NCI-H82 (cell line): ENCODE measurements around the gene IGSF23.

Source experiments
- DNase-seq: peaks from one replicate; lab custom pipeline; 2025; lab: John Stamatoyannopoulos, UW

The IGSF23 gene, protein sequence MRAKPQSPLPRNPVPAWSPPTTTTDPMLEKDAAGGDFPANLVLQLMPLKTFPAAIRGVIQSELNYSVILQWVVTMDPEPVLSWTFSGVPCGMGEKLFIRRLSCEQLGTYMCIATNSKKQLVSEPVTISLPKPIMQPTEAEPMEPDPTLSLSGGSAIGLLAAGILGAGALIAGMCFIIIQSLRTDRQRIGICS

DNA sequence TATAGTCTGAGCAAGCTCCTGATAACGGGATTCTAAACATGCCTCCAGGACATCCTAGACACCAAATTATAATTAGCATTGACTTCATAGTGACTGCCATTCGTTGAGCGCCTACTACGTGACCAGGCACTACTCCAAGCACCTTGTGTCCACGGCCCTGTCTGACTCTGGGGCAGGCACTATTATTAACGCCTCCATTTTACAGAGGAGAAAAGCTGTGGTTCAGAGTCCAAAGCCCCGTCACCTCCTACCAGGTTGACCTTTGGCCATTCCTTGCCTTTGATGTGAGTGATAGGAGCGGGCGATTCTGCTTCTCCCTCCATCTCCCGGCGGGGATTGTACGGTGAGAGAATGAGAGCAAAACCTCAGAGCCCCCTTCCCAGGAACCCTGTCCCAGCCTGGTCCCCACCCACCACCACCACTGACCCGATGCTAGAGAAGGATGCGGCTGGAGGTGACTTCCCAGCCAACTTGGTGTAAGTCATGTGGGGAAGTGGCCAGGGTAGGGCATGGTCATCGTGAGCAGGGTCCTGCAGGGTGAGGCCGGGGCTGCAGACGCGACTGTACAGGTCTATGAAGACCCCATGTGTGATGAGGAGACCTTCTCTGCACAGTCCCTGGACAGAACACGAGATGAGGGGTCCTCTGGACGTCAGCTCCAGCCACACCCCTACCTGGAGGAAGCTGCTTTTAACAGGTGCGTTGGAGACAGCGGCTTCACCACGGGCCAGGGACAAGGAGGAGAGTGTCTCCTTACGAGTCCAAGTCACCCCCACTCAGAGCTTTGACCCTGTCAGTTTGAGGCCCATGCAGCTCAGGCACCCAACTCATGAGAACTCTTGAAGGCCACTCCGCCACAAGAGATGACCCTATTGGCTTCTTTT lies at the start of gene IGSF23:
TSS of gene IGSF23 (plus strand) at position 269 of the 884 bp plus-strand sequence. CDS start at position 352, 83 bp downstream.
- DNase-seq = no peak

DNA sequence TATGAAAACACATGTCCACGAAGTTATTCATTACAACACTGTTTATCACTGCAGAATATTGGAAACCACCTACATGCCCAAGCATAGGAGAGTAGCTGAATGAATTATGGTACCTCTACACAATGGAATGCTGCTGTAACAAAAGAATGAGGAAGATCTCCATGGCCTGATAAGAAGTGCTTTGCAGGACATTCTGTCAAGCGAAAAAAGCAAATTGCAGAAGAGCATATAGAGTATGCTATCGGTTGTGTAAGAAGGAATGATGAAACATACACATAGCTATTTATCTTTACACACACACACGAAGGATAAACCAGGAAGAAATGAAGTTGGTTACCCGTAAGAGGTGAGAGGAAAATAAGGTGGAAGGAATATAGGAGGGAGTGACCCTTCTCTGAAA lies 46.4 kb upstream of the IGSF23 start:
- DNase-seq = no peak

DNA sequence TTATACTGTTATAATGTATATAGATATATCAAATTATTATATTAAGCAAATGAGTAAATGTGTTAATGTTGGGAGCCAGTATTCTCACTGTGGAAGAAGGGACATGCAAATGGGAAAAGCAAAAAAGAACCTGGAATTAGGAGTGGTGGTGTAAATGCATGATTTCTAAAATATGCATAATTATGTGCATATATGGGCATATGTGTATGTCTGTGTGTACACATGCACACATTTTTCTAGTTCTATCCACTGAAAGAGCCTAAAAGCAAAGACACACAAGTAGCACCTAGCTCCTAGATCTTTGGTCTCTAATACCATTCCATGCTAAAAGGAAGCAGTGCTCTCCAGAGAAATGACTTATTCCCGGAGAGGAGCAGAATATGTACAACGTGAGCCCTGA lies 45.6 kb upstream of the IGSF23 start:
- no peak for DNase-seq

DNA sequence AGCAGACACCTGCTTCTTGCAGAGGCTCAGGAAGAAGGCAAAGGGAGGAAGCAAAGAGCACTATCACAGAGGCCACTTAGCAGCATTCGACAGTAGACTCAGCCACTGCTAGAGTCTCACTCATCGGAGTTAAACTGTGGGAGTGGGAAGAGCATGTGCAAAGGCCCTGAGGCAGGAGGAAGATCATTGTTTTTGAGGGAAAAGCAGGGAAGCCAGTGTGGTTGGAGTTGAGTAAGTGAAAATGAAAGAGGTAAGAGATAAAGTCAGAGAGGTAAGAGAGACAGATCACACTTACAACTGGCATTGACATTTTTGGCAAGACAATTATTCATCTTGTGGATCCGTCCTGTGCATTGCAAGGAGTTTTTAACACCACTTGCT lies 42.8 kb upstream of the IGSF23 start:
- DNase-seq = no peak

DNA sequence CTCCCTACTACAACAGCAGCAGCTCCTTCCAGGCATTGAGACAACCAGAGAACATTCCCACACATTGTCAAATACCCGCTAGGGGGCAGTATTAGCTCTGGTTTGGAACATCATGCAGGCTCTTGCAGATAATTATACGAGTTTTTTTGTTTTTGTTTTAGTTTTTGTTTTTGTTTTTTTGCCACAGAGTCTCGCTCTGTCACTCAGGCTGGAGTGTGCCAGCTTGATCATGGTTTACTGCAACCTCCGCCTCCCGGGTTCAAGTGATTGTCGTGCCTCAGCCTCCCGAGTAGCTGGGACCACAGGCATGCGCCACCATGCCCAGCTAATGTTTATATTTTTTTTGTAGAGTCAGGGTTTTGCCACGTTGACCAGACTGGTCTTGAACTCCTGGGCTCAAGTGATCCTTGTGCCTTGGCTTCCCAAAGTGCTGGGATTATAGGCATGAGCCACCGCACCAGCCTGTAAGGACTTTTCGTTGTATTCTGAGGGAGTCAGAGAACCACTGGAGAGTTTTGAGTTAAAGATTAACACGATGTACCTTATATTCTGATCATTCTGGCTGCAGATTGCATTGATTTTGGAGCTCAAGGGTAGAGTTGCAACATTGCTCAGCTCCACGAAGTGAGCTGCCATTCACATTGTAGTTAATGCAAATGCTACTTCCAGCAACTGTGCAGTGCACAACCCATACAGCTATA lies 42.2 kb upstream of the IGSF23 start:
- DNase-seq = peak; percentile 87

DNA sequence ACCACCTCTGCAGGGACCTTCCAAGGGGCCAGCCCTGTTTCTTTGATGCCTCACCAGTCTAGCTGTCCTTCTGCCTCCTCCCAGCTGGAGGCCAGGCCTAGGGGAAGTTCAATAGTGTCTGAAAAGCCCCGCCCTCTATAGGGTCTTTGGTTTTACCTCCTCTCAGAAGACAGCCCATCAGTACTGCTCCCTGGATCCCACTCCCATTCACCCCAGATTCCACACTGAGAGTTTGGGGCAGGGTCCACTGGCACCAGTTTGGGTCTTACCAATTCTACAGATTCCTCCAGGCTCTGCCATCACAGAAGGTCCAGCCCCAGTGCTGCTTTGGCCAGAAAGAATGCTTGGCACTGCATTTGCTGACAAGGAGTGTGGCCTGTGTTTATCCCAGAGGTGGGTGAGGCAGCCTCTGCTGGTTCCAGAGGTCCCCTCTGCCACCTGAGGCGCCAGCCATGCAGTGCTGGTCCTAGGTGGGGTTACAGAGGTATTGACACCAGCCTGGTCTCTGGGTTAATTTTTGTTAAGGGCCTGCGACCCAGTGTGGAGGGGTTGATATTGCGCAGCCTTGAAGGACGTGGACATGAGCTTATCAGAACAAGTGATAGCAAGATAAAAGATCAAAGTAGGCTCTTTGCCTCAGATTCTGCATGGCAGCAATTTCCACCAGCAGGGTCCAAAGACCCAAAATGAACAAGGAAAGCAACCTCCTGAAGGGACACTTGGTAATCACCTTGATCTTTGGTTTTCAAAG lies 41.4 kb upstream of the IGSF23 start:
- no peak for DNase-seq

DNA sequence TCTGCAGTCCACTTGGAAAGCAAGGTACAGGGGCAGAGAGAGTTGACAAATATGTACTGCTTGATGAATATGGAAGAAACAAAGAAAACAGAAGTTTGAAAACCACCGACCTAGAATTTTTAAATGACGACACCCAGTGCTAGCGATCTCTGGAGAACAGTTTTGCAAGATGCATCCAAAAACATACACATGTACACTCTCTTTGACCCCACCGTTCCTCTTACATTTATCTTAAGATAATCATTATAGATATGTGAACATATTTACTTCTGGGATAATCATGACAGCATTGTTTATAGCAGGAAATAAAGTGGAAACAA lies 40.8 kb upstream of the IGSF23 start:
- DNase-seq = no peak

DNA sequence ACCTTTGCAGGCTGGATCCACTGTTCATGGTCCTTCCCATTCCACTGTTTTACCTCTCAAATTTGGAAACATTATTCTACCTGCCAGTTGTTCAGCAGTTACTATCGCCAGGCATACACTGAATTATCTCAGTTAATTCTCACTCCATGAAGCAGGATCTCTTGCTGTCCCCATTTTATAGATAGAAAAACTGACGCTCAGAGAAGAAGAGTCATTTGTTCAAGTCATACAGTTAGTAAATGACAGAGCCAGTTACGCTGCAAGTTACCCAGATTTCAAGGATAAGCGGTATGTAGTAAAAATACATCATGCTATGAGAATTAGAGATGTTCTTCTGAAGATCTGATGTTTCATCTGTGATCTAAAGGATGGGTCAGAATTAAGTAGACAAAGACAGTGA lies 40.2 kb upstream of the IGSF23 start:
- no peak for DNase-seq

DNA sequence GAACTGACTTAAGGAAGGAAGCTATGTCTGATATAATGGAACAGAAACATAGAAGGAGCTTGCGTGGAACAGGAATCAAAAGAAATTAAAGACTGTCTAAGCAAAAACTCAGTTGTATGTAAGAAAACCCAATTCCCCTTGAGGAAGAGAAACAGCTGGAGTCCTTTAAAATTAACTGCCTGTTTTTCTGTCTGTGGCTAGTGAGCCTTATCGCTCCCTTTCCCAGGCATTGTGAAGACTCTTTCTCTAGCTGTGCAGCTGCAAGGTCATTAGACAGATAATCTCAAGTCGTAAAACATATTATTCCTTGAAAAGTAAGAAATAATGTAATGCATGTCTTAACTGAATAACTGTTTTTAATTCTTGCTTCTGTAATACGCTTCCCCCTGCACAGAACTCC lies 39.7 kb upstream of the IGSF23 start:
- no peak for DNase-seq

DNA sequence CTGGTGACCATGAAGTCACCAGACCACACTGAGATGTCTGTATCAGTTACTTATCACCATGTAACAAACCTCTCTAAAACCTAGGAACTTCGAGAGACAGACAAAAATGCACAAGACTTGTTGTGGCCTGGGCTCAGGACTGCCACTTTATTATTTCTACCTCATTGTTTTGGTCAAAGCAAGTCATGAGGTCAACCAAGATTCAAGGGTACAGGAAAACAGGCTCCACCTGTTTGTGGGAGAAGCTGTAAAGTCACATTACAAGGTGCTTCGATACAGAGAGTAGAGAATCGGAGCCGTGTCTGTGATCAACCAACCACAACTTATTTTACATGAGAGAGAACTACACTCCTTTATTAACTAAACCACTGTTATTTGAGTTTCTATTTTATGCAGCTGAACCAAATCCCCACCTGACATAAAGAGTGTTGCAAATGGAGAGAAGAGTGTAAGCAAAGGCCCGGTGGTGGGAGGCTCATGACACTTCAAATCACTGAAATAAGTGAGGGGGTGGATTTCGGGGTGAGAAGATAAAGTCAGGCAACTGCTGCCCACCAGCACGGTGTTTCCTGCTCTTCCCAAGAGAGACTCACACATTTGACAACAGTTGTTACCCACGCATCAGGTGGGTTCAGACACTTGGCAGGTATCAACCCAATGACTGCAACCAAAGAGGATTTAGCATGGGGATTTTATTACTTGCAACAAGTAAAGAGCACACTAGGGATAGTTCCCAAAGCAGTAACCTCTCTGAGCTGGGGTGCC lies 39.0 kb upstream of the IGSF23 start:
- no peak for DNase-seq

DNA sequence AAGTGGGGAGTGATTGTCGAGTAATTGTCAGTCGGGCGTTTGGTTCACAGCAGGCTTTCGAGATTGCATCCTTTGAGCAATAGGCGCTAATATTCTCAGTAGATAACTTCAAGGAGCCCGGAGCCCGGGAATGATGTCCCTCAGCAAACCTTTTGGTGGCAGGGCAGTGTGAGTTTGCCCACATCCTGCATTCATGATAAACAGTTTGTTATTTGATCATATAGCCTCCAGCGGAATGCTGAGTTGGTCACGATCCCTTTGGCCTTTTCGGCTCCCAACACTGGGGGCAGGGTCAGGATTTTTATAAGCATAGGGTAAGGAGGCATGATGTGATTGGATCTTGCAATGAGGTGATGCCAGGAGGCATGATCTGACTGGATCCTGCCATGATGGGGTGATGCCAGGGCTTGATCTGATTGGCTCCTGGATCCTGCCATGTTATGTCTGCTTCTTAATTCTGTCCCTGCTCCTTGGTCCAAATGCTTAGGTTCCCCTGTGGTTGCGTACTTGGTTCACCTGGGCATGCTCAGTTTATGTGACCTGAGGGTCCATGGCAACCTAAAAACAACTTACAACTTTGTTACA lies 38.2 kb upstream of the IGSF23 start:
- no peak for DNase-seq

DNA sequence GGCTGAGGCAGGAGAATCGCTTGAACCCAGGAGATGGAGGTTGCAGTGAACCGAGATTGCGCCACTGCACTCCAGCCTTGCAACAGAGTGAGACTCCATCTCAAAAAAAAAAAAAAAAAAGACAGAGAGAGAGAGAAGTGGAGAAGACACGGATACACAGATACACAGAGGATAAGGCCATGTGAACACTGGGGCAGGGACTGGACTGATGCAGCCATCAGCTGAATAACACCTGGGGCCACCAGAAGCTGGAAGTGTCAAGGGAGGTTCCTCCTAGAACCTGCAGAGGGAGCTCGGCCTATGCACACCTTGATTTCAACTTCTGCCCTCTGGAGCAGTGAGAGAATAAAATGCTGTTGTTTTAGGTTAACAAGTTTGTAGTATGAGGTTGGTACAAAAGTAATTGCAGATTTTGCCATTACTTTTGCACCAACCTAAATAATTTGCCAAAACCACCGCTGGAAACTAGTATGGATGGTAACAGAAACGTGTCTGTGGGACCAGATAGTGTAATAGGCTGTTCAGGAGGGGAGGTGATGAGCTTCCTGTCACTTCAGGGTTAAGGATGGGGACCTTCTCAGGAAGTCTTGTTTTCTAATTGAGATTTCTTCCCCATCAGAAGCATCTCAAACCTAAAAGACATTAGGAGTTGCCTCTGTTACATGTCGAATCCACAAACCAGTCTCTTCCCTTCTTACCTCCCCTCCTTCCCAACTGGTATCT lies 36.4 kb upstream of the IGSF23 start:
- DNase-seq = peak; percentile 75

DNA sequence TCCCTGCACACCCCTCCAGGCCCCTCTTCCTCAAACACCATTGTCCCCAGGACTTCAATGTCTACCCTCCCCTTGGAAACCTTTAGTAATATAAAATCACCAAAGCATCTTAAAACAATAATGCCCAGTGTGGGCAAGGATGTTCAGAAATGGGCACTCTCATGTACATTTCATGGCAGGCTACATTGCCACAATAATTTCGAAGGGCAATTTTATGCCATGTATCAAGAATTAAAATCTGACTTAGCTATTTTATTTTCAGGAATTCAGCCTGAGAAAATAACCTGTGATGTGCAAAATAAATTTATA lies 35.8 kb upstream of the IGSF23 start:
- no peak for DNase-seq

DNA sequence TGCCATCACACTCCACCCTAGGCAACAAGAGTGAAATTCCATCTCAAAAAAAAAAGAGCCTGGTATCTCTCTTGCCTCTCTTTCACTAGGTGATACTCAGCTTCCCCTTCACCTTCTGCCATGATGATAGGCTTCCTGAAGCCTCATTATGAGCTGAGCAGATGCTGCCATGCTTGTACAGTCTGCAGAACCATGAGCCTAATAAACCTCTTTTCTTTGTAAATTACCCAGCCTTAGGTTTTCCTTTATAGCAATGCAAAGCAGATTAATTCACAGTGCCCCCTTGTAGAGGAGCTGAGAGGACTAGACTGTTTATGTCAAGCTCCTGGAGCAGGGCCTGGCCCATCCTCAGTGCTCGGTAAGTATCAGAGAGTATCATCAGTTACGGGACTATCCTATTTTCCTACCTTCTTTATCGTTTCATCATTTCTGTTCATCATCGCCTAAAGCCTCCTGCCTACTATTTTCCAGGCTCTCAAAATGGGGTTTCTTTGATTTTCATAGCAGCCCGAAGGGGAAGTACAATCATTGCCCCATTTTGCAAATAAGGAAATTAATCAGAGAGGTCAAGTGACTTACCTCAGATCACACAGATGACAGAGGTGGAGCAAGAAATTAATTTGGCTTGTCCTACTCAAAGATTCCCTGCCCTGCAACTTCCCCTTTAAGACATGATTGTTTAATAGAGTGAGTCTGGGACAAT lies 33.5 kb upstream of the IGSF23 start:
- no peak for DNase-seq

DNA sequence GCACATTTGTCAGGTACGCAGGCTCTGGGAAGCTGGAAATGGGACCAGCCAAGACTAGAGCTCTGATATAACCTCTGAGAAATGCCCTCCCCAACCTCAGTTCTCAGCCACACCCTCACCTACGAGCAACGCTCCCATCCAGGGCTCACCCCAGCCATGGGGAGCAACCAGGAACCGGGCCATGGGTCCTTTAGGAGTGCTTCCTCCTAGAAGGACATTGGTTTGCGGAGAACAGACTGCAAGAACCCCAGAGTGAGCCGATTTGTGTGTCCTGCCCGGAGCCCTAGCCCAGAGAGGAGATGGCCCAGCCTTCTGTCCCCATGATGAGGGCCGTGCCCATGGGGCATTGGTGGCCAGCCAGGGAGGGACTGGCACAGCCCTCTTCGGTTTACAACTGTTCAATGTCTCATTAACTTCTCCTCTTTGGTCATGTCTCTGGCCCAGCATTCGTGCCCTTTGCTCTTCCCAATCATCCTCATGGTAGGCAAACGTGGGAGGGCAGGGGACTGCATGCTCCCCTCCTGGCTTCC lies 32.9 kb upstream of the IGSF23 start:
- DNase-seq = no peak

DNA sequence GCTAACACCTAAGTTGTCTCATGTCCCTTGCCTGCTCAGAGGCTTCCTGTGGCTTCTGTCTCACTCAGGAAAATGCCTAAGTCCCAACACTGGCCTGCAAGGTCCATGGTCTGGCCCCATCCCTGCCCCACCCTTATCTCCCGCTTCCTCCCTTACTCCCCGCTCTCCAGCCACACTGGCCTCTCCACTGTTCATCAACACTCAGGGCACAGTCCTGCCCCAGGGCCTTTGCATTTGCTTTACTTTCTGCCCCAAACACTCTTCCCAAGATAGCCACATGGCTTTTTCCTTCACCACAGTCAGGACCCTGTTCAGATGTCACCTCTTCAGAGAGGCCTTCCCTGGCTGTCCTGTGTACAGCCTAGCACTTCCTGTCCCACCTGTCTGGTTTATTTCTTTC lies 32.1 kb upstream of the IGSF23 start:
- no peak for DNase-seq

DNA sequence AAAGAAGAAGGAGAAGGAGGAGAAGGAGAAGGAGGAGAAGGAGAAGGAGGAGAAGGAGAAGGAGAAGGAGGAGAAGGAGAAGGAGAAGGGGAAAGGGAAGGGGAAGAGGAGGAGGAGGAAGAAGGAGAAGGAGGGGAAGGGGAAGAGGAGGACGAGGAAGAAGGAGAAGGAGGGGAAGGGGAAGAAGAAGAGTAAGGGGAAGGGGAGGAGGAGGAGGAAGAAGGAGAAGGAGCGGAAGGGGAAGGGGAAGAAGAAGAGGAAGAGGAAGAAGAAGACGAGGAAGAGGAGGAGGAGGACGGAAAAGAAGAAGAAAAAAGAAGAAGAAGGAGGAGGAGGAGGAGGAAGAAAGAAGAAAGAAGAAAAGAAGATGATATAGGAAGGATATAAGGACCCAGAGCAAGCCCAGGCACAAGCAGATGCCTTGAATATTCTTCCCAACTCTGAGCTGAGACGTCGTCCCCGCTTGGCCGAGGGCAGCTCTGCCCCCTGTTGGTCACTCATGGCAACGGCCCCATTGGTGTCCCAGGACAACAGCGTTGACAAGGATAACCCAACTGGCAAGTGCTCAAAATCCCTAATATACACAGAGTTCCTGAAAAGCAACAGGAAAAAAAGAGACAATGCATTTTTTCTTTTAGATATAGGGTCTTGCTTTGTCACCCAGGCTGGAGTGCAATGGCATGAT lies 30.6 kb upstream of the IGSF23 start:
- peak; percentile 23 for DNase-seq

DNA sequence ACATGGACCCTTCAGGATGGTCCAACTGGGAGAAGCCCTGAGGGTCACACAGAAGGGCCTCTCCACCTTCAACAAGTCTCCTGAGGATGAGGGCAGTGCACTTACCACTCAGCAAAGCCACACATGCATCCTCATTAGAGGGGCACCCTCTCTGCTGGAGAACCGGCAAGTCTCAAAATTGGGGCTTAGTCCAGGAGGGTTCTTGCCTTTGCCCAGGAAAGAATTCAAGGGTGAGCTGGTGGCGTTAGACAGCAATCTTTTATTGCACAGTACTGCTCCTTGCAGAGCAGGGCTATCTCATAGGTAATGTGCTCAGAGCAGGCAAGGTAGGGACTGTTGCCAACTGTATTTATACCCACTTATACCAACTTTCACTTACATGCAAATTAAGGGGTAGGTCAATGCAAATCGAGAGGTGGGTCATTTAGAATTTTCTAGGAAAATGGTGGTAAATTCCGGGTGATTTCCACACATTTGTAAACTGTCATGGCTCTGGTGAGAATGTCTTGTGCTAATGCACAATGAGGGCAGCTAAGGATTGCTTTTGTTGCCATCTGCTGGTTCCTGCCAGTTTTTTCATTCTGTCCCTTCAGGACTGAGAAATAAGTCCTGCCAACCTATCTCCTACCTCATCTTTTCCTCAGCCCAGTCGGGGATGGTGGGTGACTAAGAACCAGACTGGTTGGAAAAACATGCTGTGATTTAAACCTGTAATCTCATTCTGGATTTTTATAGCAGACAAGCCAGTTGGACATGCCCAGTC lies 27.8 kb upstream of the IGSF23 start:
- DNase-seq = no peak
